Suprapubic skin (tissue), 4 donors: ENCODE results near the gene TNS2.

Experiments used
- POLR2A ChIP-seq, 2 donors: fragments of 450-650 bp; IDR thresholded peaks; one replicate each; pipeline ENCODE4 v1.6.1; 2017; ENCODE audit warnings: antibody characterized with exemption in 2 of 2, mild to moderate bottlenecking in 2 of 2, moderate library complexity in 2 of 2
- POLR2AphosphoS5 ChIP-seq, 3 donors: sonication (generic); formaldehyde crosslinking; IDR thresholded peaks; one replicate each; pipeline ENCODE4 v1.6.1; 2017; ENCODE audit warnings: antibody characterized with exemption in 3 of 3
- TF ChIP-seq, protein P1 (sequence below), 2 donors: fragments of 200-600 bp in 1 of 2; fragments of 450-650 bp in 1 of 2; sonication (generic) in 1 of 2; IDR thresholded peaks; one replicate each; pipeline ENCODE4 v1.5.1; 2016 to 2019; ENCODE audit warnings: antibody characterized with exemption in 2 of 2, mild to moderate bottlenecking in 1 of 2, moderate library complexity in 1 of 2

DNA sequence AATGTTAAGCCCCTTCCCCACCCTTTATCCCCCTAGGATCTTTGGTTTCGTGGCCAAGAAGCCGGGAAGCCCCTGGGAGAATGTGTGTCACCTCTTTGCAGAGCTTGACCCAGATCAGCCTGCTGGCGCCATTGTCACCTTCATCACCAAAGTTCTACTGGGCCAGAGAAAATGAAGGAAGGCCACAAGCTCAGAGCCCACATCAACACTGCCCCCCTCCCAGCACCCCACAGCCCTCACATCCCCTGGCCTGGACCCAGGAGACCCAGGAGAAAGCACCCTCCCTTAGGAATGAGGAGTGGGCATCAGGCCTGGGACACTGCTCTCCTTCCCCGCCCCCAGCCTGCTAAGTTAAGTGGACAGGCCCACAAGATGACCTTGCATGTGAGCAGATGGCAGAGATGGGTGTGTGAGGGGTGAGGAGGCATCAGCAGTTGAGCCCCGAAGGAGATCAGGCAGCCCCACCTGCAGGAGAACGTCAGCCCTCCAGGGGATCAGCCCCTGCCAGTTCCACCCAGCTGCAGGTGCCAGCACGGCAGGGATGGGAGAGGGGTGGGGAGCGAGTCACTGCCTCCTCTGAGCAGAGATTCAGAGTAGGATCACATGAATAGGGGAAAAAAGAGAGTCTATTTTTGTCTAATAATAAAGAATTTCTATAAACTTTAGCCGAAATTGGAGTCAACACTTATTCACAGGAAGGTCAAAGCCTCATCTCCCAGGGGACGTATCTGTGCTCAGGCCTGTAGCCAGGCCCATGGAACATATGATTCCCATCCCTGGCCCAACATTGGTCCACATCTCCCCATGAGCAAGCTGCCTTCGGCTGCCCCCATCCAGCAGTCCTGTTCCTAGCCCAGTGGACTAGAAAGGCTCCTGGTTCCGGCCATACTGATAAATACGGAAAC is 14.1 kb downstream of the TNS2 start:
- TF ChIP-seq POLR2AphosphoS5 (IDR thresholded peaks at IDR 0.05) (peak in 1 of 3 donors; percentile 26), POLR2A (IDR thresholded peaks at IDR 0.05) (no peak)
- TF ChIP-seq, protein P1, sequence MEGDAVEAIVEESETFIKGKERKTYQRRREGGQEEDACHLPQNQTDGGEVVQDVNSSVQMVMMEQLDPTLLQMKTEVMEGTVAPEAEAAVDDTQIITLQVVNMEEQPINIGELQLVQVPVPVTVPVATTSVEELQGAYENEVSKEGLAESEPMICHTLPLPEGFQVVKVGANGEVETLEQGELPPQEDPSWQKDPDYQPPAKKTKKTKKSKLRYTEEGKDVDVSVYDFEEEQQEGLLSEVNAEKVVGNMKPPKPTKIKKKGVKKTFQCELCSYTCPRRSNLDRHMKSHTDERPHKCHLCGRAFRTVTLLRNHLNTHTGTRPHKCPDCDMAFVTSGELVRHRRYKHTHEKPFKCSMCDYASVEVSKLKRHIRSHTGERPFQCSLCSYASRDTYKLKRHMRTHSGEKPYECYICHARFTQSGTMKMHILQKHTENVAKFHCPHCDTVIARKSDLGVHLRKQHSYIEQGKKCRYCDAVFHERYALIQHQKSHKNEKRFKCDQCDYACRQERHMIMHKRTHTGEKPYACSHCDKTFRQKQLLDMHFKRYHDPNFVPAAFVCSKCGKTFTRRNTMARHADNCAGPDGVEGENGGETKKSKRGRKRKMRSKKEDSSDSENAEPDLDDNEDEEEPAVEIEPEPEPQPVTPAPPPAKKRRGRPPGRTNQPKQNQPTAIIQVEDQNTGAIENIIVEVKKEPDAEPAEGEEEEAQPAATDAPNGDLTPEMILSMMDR (IDR thresholded peaks at IDR 0.05) = no peak
